Measurements from ENCODE around the gene CMC2.

The CMC2 gene

DNA sequence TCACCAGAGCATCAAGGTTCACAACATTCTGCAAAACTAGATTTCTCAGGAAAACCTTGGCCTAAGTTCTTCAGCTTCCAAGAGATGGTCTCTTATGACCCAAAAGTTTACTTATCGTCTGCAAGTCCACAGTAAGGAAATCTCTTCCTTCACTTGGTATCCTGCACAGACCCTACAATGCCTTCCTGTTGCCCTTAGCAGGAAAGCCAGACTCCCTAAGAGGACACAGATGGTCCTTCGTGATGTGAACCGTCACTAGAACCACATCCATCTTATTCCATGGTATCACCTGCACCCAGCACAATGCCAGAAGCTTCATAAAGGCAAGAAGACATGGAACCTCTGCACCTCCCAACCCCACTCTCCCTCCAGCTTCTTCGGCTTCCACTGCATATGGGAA is 34.1 kb downstream of the CMC2 start:
- H3K27me3 ChIP-seq (ENCODE audit: insufficient read depth, poor library complexity, severe bottlenecking): no peaks in the 10 kb centered on the region
- no peak overlapping the region for H3K27ac ChIP-seq (ENCODE audit: poor library complexity, severe bottlenecking)
- no peak overlapping the region for H3K4me3 ChIP-seq (ENCODE audit: severe bottlenecking)
- DNase-seq (ENCODE audit: low spot score) (no peak), ATAC-seq (ENCODE audit: low read depth) (no peak)
- H3K9me3 ChIP-seq (ENCODE audit: severe bottlenecking): no peaks in the 10 kb centered on the region
- peaks cover 7% of the 10 kb centered on the region for H3K4me1 ChIP-seq (ENCODE audit: insufficient read depth, poor library complexity, severe bottlenecking)
- peaks cover 30% of the 10 kb centered on the region for H3K36me3 ChIP-seq (ENCODE audit: low read depth)
- TF ChIP-seq, protein P1, sequence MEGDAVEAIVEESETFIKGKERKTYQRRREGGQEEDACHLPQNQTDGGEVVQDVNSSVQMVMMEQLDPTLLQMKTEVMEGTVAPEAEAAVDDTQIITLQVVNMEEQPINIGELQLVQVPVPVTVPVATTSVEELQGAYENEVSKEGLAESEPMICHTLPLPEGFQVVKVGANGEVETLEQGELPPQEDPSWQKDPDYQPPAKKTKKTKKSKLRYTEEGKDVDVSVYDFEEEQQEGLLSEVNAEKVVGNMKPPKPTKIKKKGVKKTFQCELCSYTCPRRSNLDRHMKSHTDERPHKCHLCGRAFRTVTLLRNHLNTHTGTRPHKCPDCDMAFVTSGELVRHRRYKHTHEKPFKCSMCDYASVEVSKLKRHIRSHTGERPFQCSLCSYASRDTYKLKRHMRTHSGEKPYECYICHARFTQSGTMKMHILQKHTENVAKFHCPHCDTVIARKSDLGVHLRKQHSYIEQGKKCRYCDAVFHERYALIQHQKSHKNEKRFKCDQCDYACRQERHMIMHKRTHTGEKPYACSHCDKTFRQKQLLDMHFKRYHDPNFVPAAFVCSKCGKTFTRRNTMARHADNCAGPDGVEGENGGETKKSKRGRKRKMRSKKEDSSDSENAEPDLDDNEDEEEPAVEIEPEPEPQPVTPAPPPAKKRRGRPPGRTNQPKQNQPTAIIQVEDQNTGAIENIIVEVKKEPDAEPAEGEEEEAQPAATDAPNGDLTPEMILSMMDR (IDR thresholded peaks at IDR 0.05; ENCODE audit: poor library complexity, severe bottlenecking): no peak

DNA sequence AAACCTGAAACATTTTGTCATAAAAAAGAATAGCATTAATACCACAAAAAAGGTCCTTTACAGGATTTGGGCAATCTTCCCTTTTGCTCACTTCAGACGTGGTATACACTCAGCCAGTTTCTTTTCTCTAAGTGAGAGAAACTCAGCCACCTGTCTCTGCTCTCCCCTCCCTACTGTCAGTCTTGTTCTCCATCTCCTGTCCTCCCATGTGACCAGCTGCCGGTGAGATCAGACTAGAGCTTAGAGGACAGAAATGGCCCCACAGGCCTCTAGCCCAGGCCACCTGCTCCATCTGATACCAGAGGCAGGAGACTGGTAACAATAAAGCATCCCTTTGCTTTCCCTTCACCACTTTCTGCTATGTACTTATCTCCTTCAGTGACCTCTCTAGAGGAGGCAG is 34.9 kb downstream of the CMC2 start:
- H3K9me3 ChIP-seq (ENCODE audit: severe bottlenecking): no peaks in the 10 kb centered on the region
- no peak overlapping the region for H3K4me3 ChIP-seq (ENCODE audit: severe bottlenecking)
- peaks cover 11% of the 10 kb centered on the region for H3K4me1 ChIP-seq (ENCODE audit: insufficient read depth, poor library complexity, severe bottlenecking)
- TF ChIP-seq, protein P1 (IDR thresholded peaks at IDR 0.05; ENCODE audit: poor library complexity, severe bottlenecking): no peak
- no peak for ATAC-seq (ENCODE audit: low read depth)
- no peak for DNase-seq (ENCODE audit: low spot score)
- H3K36me3 ChIP-seq (ENCODE audit: low read depth): peaks cover 32% of the 10 kb centered on the region
- H3K27ac ChIP-seq (ENCODE audit: poor library complexity, severe bottlenecking): no peak overlapping the region
- no peaks in the 10 kb centered on the region for H3K27me3 ChIP-seq (ENCODE audit: insufficient read depth, poor library complexity, severe bottlenecking)

DNA sequence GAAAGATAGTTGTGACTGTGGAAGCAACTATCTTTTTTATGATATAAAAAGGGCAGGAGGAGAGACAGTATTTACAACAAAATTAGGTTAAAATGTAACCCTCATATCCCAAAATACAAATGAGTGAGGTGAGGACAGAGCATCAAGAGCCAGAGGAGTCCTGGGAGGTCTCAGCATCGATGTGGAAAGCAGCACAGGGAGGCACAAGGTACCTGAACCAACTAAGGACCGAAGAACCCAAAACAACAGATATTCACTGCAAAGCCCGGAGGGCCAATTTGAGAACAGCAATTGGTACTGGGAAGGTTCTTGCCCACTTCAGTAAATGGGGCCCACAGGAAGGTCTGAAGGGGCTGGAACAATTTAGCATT is 37.6 kb downstream of the CMC2 start:
- TF ChIP-seq, protein P1 (IDR thresholded peaks at IDR 0.05; ENCODE audit: poor library complexity, severe bottlenecking): no peak

DNA sequence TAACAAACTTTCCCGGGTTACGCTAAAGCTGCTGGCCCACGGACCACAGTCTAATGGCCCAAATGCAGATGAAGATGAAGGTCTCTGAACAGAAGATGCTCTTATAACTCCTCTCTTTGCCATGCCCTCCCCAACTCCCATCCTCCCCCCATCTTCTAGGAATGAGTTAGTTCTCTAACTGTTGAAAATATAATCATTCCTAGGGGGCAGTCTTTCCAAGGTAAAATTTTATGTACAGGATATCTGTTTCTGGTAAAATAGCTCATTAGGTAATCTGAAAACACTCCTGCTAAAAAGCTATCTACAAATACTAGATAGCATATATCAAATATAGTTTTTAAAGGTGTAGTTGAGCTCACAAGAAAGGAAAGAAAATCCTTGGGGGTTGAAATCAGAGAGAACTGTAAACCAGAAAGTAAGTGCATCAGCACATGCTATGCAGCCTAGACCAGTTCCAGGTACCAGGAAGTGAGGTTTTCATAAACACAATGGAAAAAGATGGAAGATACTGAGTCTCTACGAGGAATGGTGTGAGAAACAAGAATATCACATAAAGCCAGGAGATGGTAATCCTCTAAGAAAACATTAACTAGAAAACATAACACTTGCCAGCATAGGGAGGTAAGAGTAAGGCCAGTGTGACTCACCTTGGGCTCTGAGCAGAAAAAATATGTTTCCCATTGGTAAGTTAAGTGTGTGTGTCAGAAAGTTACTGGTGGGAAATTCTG is 38.1 kb downstream of the CMC2 start:
- TF ChIP-seq, protein P1 (IDR thresholded peaks at IDR 0.05; ENCODE audit: poor library complexity, severe bottlenecking): peak; percentile 24
- DNase-seq (ENCODE audit: low spot score) (no peak), ATAC-seq (ENCODE audit: low read depth) (peak; percentile 59)
- Histone ChIP-seq H3K36me3 (ENCODE audit: low read depth) (peaks cover 14% of the 10 kb centered on the region; the same call in 1 of the 2 replicates), H3K9me3 (ENCODE audit: severe bottlenecking) (no peaks in the 10 kb centered on the region), H3K27me3 (ENCODE audit: insufficient read depth, poor library complexity, severe bottlenecking) (no peaks in the 10 kb centered on the region), H3K27ac (ENCODE audit: poor library complexity, severe bottlenecking) (peak overlapping the region; percentile 3), H3K4me1 (ENCODE audit: insufficient read depth, poor library complexity, severe bottlenecking) (peaks cover 13% of the 10 kb centered on the region), H3K4me3 (ENCODE audit: severe bottlenecking) (no peak overlapping the region)

More for the DNA sequence above, 37.6 kb downstream of the CMC2 start:
- peaks cover 15% of the 10 kb centered on the region for H3K4me1 ChIP-seq (ENCODE audit: insufficient read depth, poor library complexity, severe bottlenecking)
- no peak; the same call in 2 of the 3 replicates for ATAC-seq (ENCODE audit: low read depth)
- H3K9me3 ChIP-seq (ENCODE audit: severe bottlenecking): no peaks in the 10 kb centered on the region
- no peak for DNase-seq (ENCODE audit: low spot score)
- no peak overlapping the region for H3K4me3 ChIP-seq (ENCODE audit: severe bottlenecking)
- H3K27ac ChIP-seq (ENCODE audit: poor library complexity, severe bottlenecking): peak overlapping the region; percentile 3
- peaks cover 15% of the 10 kb centered on the region; the same call in 1 of the 2 replicates for H3K36me3 ChIP-seq (ENCODE audit: low read depth)
- no peaks in the 10 kb centered on the region for H3K27me3 ChIP-seq (ENCODE audit: insufficient read depth, poor library complexity, severe bottlenecking)

DNA sequence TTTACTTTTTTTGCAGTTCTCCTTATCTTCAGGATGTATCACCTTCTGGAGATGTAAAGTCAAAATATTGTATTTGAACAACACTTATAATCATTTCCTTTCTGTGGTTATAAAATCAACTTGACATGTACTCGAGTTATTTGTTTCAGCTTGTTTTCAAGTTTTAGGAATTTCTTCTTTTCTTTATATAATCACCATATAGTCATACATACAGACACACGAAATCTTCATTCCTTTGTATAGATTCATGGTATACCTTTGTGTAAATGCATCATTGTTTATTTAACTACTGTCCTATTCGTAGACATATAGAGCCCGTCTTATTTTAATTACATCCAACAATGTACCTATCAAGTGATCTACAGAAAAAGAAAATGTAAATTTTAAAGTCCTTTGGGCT is 40.1 kb downstream of the CMC2 start:
- TF ChIP-seq, protein P1 (IDR thresholded peaks at IDR 0.05; ENCODE audit: poor library complexity, severe bottlenecking): no peak
- Histone ChIP-seq H3K27ac (ENCODE audit: poor library complexity, severe bottlenecking) (peak overlapping the region; percentile 54), H3K27me3 (ENCODE audit: insufficient read depth, poor library complexity, severe bottlenecking) (no peaks in the 10 kb centered on the region), H3K4me3 (ENCODE audit: severe bottlenecking) (no peak overlapping the region), H3K4me1 (ENCODE audit: insufficient read depth, poor library complexity, severe bottlenecking) (peaks cover 13% of the 10 kb centered on the region), H3K36me3 (ENCODE audit: low read depth) (0 out of 2 replicates have a peak, but pooled peaks cover 11% of the 10 kb centered on the region), H3K9me3 (ENCODE audit: severe bottlenecking) (no peaks in the 10 kb centered on the region)
- ATAC-seq (ENCODE audit: low read depth): peak; percentile 93
- no peak for DNase-seq (ENCODE audit: low spot score)
